Effector CD4-positive, alpha-beta T cell (primary cell): ENCODE data around the gene EDIL3.
"Not testable (repeated sequence)": the region's sequence is repeated elsewhere in the genome, so short reads cannot be mapped to it uniquely, and the experiment has no call there.

Source experiments
- DNase-seq: peaks from one replicate; pipeline ENCODE4 v3.0.0-alpha.2; 2020

EDIL3 gene

DNA sequence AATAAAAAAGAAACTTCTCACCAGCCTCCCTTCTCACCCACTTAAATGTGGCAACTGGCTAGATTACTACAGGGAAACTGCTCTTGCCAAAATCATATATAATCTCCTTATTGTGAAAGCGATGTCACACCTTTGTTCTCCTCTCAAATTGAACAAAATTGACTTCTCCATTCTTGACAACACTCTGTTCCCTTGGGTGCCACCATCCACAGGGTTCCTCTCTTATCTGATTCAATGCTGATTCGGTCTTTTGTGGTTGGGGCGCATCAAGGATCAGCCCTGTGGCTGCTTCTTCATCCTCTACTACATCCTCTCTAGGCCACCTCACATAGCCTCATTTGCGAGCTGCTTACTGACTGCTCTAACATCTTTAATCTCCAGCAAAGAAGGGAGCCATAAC is 86.1 kb downstream of the EDIL3 start:
- DNase-seq: no peak

DNA sequence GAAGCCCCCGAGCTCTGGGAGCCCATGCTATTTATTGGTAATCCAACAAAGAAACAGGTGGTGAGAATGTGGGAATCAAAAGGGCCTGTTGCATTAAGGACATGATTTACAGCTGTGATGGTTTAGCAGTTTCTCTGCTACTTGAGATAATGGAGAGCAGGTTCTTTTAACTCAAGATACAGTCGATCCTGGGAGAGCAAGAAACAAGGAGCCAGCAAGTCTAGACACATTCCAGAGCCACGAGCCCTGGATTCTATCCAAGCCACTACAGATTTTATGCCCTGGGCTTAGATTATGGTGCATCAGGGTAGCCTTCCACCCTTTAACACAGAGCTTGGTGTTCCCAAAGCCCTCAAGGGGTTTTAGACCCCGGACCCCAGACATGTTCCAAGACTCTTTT is 87.0 kb downstream of the EDIL3 start:
- DNase-seq: not testable (repeated sequence)

DNA sequence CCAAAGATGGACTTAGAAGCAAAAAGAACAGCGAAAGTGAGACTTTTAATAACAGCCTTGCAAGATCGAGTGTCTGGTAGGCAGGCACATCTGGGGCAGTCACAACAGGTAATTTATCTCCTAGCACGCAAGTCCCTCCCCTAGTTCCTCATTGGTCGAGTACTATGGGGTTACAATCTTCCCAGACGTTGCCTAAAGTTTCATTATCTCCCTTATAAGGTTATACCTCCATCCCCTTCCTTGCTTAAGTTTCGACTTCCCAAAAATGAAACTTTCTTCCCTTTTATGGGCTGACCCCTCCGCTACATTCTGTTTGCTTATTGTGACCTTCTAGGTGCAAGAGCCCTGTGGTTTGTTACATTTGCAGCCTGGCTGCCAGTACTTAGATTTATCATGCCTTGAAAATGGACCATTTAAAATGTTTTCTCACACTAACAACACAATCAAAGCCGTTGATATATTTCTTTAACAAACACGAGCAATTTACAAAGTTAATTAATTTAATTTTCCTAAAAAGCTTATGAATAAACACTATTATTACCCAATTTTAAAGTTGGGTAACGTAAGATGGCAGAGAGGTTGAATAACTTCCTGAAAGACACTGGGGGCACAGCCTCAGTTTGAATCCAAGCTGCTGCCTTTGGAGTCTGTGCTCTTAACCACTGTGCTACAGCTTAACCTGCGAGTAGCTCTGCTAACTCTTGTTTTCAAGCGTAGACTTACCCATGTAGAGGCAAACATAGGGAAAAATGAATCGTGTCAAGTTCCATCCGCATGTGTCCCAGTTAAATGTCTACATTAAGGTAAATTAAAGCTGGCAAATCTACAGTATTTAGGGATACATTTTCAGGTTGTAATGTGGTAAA is 91.7 kb downstream of the EDIL3 start:
- no peak for DNase-seq

DNA sequence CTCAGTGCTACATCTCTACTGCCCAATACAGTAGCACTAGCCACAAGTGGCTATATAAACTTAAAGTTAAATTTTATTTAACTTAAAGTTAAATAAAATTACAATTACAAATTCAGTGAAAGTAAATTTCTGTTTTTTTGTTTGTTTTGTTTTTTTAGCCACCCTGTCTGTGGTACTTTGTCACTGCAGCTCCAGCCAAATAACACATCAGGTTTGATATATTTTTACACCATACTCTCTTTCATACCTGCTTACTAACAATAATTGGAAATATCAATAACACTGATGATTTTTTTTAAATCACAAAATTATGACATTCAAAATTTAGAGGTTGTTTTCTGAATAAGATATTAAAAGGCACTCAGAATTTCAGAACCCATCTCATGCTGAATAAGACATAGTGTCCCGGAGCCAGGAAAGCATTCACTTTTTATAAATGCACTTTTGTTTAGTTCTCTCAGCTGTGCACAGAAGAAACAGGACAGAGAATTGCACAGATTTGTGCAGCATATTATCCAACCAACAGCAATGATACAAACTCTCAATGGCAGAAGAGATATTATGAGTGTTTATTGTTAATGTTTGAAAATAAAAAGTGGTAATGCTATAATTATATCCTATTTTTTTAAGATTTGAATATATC is 92.6 kb downstream of the EDIL3 start:
- DNase-seq: no peak

DNA sequence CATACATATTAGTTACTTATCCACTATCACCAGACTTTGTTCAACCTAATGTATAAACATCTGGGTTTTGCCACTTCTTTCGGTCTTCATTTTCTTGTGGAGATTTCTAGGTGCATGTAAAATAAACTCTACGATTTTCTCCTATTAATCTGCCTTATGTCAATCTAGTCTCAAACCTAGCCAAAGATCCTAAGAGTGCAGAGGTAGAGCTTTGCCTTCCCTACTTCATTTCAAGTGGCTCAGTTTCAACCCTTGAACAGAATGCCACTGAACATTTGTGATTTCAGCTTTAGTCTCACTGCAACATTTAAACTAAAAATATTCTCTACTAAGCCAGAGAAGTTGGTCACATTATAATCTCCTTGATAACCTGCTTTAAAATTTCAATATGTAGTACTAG is 94.0 kb downstream of the EDIL3 start:
- no peak for DNase-seq

DNA sequence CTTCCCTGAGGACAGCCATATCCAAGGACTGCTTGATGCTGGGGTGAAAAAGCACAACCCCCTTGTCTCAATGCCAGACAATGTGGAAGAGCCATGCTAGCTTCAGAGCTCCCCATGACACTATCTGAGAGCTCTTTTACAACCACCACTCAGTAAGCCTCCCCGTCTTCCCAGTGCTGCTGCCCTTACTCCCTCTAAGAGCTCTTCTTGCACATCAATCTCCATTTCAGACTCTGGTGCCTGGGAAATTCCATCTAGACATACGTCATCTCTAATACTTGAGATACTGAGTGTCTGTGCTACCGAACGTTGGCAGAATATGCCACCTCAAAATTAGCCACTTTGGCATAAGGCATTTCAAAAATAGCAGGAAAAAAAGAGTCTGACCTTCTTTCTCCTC is 94.5 kb downstream of the EDIL3 start:
- DNase-seq: no peak

DNA sequence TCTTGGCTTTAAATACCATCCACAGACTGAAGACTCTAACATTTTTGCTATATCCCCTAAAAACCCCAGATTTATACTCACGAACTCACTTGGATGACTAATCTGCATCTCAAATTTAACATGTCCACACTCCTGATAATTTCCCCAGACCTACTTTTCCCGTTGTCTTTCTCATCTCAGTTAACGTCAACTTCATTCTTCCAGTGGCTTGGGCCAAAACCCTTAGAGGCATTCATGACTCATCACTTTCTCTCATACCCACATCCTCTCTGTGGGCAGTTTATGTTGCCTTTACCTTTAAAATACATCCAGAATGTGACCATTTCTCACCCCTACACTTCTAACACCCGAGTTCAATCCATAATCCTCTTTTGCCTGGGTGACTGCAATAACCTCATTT is 96.7 kb downstream of the EDIL3 start:
- DNase-seq: no peak

DNA sequence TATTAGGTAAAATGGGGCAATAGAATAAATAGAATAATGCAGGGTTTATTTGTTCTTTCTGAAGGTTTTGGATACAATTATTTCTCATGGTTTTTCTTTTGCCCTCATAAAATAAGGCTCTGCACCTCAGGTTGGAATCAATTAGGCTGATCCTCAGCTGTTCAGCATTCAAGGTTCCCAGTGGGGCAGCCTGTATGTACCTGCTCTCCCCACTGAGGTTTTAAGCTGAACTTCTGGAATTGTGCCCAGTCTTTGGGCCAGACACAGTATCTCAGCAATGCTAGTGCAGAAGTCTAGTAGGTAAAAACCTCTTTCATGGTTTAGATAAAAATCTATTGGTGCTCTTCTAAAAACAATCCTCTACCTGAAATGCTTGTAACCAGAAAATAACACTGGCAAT is 98.0 kb downstream of the EDIL3 start:
- DNase-seq: no peak

DNA sequence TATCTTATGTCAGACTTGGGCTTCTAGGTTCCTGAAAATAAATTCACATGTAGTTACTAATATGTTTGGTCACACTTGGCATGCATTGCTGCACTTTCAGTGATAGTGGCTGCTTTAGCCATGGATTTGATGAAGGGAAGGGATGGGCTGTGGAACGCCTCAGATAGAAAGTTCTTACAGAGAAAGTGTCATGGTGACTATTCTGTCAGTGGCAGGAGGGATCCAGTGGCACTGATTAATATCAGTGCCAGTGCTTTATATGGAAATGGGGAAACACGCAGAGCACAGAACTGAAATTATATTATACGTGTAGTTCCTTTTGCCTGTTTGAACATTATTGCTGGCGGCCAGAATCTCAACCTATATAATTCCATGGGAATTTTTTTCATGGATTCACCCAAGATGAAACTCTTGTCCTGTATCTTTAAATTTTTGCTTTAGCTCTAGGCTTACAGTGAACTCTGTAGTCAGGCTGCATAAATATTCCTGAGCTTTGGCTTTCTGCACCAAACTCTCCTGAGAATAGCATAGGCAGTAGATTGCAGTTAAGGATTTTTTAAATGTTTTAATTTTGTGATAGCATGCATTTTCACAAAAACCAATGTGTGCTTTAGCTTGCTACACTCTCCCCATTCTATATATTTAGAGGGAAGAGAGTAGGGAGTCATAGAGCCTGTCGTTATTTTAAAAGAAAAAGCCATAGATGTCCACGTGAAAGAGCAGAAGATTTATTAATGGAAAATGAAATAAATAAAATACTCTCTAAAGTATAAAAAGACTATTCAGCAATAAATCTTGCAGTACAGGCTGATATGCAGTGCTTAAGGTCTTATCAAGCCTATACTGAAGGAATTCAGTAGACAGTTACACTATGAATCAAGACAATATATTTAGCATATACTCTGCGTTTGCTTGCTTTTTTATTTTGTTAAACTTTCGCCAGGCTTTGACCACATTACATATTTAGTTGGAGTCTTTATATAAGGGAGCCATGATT is 98.7 kb downstream of the EDIL3 start:
- no peak for DNase-seq

DNA sequence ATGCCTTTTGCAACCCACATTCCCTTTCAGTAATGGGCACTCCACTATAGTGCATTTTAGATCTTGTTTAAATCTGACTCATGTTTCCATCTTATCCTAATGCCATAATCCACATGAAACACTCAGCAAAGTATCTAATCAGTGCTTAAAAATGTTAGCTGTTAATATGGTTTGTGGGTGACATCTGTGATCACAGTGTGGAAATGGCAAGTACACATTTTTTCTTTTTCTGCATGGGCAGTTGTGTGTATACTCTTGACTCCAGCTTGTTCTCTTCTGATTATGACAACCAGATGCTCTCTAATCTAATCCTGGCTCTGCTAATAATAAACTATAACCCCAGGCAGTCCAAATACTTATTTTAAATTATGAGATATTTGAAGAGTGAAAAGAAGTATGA is 103.3 kb downstream of the EDIL3 start:
- no peak for DNase-seq

DNA sequence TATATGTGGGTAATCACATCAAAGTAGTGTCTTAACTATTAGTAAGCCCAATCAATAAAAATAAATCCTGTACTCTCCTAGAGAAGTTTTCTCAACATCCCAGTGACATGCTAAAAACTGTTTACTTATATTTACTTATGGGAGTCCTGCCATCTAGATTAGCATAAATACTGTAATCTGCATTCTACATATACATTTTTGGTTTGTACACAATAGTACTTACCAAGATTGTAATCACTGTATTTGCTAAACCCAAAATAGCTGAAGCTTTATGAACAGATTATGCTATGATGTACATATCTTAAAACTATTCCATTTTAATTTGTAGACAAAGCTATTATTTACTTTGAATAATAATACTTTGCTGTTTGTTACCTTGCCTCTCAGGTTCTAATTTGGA is 105.4 kb downstream of the EDIL3 start:
- no peak for DNase-seq

DNA sequence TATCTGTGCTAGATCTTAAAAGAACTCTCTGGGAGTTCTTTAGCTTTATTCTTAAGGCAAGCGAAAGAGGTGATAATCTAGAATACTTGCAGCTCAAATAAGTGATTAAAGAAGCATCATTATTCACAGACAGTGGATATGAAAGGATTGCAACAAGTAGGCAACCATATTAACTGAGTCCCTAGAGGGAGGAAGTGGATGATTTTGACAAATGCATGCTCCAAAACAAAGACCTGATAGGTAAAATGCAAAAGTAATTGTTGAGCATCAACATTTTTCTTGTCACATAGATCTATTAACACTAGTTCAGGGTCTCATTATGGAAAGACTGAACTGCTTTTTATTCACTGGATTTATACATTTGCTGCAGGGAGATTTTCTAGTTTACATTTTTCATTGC is 109.1 kb downstream of the EDIL3 start:
- DNase-seq: no peak

DNA sequence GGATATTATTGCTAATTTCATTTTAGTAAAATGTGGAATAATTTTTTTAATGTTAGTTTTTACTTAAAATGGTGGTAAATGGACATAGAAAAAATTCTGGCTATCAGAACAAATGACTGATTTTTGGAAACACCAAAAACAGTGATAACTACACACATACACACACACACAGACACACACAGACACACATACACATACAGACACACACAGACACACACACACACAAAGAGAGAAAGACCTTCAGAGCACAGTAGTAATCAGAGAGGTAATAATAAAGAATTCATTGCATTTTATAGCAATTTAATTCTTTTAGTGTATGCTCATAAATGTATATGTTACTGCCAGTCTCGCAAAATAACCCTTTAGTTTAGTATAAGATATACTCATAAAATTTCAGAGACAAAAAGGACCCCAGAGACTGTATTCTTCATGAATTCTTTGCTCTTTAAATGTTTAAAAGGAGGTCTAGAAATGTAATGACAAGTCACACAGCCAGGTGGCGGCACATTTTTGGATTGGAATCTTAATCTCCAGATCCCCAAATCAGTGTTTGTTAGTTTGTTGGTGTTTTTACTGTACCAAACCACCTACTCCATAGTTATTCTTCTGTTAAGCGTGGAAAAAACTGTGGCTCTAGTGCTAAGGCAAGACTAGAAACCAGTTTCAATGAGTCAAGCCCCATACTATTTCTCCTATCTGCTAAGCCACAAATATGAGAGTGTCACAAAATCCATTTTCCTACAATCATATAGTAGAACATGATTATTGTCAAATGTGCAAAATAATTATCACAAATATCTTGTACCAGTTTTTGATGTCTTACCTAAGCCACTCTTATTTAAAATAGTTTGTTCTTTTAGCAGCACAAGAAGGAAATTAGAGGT is 109.9 kb downstream of the EDIL3 start:
- no peak for DNase-seq

DNA sequence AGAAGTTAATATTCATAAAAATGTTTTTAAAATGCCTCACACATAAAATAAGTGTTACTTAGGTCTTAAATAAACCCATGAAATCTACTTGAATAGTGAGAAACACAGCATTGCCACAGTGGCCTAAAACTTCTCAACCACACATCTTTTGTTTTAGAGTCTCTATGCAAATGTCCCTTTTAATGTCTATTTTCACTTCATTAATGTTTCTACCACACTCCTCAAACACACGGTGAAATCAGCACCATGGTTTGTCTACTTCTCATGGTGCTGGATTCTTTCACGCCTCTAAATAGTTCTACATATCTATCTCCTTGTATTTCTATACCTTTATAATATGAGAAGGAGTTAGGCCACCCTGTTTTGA is 111.2 kb downstream of the EDIL3 start:
- DNase-seq: no peak

DNA sequence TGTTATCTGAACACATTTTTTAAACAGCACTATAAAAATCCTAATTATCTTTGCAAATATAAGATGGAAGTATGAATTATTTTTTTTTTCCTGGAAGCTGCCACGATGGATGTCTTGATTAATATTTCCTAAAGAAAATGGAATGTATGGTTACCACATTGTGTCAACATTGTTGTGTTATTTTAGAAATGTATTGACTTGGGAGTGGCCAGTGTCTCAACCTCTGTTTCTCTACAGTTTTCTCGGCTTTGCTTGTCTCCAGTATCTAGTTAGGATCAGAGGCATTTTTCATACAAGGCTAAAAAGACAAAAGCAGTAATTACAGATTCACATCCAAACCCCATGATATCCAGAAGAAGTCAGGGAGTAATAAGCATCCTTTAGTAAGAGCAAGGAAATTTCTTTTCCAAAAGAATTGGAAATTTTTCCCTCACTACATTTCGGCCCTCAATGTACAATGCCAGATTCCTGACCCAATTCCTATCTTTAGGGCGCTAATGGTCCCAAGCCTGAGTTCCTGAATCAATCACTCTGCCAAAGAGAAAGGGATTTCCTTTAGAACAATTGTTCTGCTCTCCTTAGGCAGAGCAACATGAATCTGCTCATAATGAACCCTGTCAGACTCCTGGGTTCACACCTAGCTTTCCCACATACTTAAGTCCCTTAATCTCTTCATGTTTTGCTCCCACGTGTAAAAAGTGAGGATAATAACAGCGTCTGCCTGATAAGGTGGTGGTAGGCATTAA is 111.7 kb downstream of the EDIL3 start:
- DNase-seq: no peak

DNA sequence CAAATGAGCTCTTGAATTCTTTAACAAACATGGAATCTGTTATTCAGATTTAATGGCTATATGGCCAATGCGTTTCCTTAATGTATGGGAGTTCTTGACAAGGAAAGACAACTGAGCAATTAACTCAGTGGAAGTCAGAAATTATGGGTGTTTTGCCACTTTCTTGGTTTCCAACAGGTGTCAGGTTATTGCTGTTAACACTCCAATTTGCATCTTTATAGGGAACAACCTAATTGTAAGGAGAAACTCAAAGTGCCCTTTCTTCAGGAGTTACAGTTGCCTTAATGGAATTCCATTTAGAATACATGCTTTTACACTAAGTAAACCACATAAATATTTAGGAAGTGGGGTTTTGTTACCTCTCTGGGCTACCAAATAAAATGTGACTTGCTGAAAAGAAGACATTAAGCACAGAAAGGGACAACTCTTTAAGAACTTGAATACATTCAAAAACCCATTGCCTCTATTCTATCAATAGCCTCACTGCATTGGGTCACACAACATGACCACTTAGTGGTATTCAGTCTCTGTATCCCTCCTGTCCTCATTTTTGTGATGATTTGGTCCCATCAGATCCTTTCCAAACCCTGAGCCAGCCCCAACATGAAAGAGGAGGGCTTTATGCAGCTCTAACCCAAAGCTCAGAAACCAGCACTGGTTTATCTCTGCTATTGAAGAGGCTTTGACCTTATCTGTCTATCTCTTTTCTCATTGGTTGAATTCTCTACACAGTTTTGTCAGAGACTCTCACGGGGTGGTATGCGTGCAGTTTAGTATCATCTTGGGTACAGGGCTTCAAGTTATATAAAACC is 118.7 kb downstream of the EDIL3 start:
- DNase-seq: no peak

DNA sequence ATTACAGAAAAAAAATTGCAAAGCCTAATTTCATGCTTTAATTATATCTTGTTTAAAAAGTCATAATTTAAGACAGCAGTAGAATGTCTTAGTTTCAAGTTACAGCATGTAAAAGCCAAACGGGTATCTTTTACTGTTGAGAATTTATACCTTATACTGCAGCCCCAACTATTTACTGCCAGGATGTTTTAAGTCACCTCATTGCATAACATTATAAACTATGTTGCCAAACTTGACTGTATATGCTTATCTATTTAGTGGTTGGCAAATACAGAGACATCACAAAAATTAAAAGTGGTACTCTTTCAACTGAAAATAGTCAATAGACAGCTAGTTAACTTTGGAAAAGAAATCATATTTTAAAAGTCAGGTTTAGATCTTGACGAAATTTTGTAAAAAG is 119.5 kb downstream of the EDIL3 start:
- DNase-seq: no peak

DNA sequence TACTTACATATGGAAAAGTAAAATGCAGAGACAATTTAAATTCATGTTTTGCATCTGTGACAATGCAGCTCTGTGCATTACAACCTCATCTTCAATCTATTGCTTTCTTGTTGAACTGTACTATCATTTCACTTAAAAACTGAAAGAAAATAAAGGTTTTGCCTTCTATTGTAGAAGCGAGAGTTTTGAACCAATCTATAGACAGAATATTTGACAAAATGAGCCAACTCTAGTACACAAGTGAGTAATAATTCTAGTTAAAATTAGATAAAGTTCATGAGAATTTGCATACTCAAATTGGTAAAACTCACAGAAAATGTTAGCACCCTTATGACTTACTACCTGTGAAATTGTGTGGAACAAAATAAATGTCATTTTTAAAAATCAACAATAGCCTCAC is 123.7 kb downstream of the EDIL3 start:
- no peak for DNase-seq

DNA sequence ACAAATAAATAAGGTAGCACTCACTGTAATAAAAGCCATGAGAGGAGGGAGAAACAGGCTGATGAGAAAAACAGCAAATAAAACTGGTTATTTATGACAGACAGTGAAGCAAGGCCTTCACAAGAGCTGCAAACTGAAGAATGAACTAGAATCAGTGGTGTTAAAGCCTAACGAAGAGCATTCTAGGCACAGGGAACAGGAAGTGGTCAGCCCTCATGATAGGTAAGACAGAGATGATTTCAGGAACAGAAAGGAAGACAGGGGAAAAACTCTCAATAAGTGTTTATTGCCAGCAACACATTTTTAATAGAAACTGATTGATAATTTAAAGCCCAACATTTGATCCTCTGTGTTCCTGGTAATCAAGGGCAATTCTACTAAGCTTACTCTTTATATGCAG is 124.5 kb downstream of the EDIL3 start:
- no peak for DNase-seq

DNA sequence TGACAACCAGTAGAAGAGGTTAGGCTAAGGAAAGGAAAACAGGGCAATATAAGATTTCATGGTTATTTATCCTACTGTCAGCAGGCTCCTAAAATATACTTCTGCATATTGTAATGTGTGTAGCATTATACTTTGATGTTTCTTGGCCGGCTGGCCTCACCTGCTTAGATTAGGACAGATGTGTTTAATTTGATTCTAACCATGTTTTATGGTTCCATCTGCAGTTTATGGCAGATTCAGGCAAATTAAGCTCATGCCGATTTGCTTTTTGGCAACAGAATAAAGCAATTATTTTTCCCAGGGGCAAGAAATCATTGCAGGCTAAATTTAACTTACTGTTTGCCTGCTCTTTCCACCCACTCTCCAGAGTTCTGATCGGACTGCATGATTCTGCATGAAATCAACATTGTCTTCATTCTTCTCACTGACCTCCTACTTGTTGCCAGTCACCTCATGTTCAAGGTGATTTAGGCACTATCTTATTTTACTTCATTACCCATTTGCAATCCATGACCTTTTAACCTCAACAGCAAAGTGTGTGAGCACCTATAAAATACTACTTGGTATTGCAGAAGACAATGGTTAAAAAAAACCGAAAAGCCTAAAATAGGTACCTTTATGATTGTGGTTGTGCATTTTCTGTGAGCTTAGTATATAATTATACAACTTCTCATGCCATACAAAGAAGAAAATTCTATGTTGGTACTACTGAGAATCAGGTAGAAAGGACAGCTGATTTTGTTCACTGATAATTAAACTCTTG is 125.2 kb downstream of the EDIL3 start:
- DNase-seq: no peak
